DMS 273 (cell line): ENCODE measurements around the gene IVD.

ENCODE experiments used
- DNase-seq: peaks from one replicate; lab custom pipeline; 2025; ENCODE audit not compliant: unreplicated experiment; lab: John Stamatoyannopoulos, UW

IVD gene

DNA sequence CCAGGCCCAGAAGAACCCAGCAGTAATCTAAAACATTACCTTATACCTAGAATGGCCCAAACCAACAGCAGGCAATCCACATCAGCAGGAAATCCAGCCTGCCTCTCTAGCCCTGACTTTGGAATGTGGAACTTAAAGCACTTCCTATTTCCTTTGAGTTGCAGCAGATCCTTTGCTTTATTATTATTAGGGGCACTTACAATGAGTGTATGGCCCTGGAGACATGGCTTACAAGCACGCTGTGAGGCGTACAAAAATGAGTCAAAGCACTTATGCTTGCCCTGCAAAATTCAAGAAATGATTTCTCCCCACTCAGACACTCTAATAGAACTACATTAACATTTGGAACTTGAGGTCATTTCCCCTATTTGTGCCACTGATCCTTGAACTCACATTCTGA lies 32.6 kb upstream of the IVD start:
- no peak for DNase-seq

DNA sequence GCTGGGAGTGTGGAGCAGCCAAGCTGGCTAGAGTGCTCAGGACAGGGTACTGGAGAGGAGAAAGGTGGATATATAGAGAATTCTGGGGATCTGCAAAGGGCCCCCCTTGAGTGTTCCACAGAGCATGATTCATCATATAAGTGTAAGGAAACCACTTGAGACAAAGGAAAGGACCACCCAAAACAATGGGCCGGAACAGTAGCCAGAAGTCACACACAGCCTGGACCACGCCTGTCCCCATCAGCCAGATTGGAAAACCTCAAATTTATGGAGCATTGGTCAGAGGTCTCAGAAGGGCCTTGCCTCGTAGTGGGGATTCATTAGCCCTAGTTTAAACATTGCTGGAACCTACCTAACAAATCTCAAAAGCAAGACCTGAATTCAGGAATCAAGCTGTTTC lies 28.0 kb upstream of the IVD start:
- no peak for DNase-seq

DNA sequence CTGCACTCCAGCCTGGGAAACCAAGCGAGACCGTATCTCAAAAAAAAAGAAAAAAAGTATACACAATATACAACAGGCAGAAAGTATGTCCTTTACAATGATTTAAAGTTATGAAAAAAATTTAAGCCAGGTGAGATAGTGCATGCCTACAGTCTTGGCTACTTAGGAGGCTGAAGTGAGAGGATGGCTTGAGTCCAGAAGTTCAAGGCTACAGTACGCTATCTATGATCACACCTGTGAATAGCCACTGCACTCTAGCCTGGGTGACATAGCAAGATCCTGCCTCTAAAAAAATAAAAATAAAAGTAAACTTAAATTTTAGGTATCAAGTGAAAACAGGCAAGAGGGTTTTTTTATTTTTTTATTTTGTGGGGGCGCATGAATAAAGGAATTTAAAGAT lies 26.2 kb upstream of the IVD start:
- no peak for DNase-seq

DNA sequence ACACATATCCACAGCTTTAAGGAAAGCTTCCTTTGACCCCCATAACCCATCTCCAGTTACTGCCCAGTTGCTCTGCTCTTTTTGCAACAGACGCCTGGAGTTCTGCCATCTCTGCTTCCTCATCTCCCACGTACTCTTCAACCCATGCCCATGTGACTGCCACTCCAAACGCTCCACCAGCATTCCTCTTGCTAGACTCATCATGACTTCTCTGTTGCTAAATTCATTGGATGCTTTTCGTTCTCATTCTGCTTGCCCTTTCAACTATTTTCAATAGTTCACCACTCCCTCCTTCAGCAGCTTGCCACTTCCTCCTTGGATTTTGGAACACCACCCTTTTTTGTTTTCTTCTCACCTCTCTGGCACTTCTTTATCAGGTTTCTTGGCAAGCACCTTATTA lies 25.7 kb upstream of the IVD start:
- DNase-seq, result peak; percentile 83

DNA sequence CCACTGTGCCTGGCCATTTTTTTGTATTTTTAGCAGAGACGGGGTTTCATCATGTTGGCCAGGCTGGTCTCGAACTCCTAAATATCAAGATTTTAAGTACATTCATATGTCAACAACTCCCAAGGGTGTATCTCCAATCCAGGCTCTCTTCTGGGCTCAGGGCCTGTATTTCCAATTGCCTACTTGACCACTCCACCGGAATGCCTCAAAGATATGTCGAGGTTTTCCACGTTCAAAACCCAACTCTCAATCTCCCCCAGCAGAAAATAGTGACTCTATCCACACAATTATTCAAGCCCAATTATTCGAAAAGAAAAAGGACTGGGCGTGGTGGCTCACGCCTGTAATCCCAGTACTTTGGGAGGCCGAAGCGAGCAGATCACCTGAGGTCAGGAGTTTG lies 25.0 kb upstream of the IVD start:
- no peak for DNase-seq

DNA sequence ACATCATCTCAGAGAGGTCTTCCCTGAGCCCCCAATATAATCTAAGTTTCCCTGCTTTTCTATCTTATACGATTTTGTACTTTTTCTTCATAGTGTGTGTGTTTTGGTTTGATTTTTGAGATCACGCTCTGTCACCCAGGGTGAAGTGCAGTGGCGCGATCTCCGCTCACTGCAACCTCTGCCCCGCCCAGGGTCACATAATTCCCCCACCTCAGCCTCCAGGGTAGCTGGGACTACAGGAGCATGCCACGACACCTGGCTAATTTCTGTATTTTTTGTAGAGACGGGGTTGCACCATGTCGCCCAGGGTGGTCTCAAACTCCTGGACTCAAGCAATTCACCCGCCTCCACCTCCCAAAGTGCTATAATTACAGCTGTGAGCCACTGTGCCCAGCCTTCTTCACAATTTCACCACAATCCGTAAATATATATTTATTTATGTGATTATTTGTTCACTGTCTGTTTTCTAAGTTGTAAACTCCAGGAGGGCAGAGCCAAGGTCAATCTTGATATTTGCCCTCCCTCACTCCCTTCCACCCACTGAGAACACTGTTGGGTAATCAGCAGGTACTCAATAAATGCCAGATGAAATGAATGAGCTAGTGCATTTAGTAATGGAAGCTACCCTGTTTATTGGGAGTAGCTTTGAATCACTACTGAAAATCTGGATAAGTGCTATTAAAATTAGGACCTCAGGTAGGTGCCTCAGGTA lies 23.6 kb upstream of the IVD start:
- no peak for DNase-seq

DNA sequence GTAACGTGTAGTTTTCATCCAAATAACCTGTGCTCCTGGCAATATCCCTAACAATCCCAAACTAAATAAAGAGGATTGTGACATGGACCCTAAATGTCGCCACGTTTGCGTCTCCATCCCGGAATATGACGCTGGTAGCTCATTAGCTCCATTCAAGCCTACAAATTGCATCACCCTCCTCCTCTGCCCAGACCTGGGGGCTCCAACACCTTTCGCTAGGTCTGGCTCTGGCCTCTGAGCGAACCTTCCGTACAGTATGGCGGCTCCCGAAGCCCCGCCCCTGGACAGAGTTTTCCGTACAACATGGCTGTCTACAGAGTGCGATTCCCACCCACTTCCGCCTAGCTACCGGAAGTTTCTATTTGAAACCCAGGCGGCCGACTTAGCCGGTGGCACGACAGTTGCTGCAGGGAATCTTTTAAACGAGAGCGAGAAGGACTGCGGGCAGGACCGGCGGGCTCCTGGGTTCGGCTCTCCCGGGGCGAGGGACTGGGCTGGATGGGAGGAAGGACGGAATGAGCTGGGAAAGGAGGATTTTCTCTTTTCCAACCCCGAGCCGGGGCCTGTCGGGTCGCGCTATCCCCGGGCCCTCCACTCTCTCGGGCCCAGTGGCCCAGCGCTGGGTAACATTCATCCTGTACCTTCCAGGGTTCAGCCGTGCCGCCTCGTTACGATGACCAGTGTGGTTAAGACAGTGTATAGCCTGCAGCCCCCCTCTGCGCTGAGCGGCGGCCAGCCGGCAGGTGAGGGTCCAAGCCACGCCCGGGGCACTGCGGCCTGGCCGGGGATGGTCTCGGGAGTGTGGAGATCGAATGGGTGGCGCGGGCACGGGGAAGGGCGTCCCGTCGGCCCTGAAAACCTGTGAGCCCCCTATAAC lies 22.8 kb upstream of the IVD start, which contains the start of gene KNSTRN:
KNSTRN (plus strand) TSS at position 142 of the 877 bp plus-strand sequence; CDS start at position 257, 115 bp downstream.
- DNase-seq, result peak; percentile 96

DNA sequence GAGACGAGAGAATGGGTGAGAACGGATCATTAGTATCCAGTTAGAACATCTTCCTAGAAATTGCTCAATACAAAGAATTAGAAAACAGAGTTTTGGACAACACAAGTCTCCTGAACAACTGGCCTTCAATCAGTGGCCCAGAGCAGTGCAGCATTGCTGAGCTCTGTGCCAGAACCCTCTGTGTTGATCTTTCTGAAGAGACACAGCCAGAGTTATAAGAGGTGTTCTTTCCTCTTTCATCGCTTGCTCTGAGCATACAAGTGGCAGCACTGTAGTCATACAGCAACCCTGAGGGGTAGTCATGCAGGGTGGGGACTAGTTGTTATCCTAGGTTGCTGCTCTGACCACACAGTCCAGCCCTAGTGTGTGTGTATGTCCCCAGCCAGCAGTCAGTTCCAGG lies 19.1 kb upstream of the IVD start:
- DNase-seq, result no peak

DNA sequence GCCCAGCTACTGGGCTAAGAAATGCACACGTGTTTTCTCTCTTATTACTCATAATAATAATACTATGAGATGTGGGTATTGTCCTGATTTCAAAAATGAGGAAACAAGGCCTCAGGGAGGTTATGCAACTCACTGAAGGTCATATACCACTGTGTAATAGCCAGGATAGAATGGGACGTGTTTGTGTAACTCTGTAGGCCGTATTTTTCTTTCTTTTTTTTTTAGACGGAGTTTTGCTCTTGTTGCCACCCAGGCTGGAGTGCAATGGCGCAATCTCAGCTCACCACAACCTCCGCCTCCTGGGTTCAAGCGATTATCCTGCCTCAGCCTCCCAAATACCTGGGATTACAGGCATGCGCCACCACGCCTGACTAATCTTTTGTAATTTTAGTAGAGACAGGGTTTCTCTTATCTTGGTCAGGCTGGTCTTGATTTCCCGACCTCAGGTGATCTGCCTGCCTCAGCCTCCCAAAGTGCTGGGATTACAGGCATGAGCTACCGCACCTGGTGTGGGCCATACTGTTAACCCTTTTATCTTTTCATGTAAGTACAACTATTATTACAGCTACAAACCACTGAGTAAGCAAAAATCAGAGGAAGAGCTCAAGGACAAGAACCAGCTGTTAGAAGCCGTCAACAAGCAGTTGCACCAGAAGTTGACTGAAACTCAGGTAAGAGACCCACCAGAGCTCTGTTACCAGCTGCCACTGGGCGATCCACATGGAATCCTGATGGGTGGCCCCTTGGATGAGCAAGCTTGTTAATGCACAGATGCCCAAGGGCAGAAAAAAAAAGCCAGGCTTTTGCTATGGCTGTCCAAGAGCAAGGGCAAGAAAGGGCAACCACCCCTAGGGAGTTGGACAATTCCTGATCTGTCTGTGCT lies 16.4 kb upstream of the IVD start:
- no peak for DNase-seq

DNA sequence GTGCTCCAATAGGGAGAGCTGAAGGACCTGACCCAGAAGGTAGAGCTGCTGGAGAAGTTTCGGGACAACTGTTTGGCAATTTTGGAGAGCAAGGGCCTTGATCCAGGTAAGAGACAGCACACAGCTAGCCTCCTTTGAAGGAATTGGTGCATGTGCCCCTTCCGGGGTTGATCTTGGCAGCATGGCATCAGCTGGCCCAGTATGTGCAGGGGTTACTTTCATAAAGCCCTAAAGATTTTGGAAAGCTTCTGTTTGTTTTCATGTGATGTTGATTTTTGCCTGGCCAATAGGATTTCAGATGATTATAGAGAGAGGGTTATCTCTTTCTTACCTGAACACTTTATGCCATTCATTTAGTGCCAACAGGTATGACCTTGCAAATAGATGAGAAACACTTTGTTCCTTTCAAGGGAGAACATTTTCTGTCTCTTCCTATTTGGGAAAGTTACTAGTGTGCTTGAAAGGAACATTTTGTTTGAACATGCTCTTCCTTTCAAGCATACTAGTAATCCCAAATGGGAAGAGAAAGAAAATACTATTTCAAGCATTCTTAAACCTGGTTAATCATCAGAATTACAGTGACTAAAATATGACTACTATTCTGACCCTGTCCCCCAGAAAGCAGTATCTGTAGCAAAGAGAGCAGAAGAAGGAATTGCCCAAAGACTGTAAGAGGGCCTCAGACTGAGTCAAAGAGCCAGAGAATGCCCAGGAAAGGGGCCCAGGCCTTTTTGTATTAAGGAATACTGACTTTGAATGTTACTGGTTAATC lies 15.6 kb upstream of the IVD start:
- no peak for DNase-seq

DNA sequence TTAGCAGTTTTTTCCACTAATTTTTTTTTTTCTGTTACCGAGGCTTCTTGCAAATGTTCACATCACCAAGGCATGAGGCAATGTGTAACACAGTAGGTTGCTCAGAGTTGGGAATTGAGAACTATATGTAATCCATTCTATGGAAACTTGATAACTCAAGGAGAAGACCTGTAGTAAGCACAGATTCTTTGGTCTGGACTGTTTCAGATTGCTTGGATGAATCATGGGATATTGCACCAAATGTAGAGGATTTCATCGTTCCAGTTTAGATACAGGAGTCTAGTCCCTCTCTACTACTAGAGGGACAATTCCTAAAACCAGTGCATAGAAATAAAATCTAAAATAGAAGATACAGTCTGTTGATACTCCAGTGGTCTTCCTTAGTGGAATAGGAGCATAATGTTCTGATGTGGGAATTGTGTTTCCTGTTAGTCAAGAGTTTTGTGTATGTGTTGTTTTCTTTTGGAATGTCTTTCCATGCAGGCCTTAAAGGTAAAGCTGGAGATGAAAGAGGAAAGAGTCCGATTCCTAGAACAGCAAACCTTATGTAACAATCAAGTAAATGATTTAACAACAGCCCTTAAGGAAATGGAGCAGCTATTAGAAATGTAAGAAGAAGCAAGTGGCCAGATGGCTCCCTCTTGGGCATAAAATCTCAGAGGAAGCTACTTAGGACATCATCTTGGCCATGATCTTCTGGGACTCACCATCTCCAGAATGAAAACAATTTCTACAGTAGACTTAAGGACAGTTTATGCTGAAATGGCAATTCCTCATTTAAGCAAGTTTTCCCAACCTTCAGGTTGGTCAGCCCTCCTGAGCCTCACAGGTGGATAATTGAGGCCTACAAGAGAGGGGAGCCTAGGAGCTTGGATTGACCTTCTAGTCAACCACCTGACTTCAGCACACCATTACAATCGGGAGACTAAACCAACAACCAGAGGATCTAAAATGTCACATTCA lies 12.3 kb upstream of the IVD start:
- DNase-seq, result no peak

DNA sequence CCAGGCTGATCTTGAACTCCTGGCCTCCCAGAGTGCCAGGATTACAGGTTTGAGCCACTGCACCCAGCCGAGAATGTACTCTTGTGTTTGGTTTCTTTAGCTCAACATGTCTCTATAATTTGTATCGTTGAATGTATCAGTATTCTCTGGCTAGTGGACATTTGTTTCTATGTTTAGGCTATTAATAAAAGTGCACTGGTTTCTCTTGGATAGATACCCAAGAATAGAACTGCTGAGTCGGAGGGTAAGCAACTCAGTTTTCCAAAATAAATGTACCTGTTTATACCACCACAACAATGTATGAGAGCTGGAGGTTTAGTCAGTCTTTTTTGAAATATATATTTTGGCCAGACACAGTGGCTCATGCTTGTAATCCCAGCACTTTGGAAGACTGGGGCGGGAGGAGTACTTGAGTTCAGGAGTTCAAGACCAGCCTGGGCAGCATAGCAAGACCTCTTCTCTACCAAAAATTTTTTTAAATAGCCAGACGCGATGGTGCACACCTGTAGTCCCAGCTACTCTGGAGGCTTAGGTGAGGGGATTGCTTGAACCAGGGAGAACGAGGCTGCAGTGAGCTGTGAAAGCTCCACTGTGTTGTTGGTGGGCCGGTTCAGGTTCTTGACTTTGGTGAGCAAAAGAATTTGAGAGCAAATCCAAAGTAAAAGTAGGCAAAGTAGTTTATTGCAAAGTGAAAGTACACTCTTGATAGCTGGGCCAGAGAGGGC lies 7.7 kb upstream of the IVD start:
- DNase-seq, result no peak

DNA sequence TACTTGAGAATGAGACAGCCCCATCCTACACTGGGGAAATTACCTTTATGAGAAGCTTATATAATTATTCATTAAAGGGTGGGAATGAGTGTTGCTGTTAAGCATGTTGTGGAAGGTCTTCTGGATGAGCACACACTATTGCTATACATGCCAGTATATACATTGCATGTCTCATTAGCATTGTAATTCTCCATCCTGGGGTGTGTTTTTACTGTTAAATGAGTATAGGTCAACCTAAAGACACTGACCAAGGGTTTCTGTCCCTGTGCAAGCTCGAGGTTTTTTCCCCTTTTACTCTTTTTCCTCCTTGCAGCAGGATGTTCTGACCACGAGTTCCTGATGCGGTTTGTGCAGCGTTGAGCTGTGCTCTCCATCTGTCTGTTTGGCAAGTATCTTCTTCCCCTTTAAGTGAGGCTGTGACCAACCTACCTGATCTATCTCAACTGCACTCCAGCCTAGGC lies 7.2 kb upstream of the IVD start:
- DNase-seq, result peak; percentile 36

DNA sequence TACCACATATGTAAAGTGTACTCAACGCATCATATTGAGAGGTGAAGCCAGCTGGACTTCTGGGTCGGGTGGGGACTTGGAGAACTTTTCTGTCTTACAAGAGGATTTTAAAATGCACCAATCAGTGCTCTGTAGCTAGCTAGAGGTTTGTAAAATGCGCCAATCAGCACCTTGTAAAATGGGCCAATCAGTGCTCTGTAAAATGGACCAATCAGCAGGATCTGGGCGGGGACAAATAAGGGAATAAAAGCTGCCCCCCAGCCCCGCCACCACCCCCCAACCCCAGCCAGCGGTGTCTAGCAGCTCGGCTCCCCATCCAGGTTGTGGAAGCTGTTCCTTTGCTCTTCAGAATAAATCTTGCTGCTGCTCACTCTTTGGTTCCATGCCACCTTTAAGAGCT lies 6.2 kb upstream of the IVD start:
- no peak for DNase-seq

DNA sequence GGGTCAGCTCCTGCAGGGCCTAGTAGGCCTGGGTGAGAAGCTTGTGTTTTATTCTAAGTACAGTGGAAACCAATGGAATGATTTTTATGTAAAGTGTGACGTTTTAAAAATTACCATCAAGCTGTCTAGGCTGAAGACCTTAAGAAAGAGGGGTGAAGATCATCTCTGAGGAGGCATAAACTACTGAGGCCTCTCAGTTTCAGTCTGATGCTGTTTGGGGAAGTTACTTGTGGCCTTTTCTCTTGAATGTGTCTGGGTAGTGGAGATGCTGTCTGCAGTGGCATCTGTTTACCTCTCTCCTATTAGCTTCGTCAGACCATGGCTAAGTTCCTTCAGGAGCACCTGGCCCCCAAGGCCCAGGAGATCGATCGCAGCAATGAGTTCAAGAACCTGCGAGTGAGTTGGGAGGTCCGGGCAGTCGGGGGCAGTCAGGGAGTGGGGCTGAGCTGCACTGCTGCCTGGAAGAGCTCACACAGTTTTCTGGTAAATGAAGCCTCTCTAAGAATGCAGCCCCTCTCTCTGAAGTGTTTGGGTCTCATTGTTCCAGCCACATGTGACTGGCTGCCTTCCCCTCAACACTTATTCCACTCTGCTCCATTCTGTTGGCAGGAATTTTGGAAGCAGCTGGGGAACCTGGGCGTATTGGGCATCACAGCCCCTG lies 1.9 kb downstream of the IVD start:
- no peak for DNase-seq

DNA sequence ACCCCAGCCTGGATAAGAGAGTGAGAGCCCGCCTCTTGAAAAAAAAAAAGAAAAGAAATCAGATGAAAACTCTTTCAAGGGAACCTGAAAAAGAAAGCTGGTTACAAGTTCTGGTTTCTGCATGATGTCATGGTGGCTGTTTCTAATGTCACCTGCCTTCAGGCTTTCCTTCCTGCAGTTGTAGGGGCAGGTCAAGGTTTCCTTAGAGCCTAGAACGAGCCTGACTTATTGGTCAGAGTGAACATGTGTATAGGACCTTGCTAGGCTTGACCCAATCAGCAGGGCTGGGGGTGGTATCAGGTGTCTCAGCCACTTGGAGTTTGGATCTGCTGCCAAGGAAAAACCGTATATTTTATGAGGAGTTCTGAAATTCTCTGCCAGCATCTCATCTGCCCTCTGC lies 3.8 kb downstream of the IVD start:
- DNase-seq, result no peak

DNA sequence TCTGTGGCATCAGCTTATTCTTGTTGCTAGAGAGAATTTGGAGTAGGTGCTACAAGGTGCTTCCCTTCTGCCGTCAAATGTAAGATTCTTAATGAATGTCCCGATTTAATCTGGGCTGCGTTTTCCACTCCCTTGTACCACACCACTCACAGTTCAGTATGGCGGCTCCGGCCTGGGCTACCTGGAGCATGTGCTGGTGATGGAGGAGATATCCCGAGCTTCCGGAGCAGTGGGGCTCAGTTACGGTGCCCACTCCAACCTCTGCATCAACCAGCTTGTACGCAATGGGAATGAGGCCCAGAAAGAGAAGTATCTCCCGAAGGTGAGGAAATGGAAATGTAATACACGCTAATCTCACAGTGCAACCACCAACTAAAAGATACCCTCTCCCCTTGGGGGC lies 4.9 kb downstream of the IVD start:
- no peak for DNase-seq

DNA sequence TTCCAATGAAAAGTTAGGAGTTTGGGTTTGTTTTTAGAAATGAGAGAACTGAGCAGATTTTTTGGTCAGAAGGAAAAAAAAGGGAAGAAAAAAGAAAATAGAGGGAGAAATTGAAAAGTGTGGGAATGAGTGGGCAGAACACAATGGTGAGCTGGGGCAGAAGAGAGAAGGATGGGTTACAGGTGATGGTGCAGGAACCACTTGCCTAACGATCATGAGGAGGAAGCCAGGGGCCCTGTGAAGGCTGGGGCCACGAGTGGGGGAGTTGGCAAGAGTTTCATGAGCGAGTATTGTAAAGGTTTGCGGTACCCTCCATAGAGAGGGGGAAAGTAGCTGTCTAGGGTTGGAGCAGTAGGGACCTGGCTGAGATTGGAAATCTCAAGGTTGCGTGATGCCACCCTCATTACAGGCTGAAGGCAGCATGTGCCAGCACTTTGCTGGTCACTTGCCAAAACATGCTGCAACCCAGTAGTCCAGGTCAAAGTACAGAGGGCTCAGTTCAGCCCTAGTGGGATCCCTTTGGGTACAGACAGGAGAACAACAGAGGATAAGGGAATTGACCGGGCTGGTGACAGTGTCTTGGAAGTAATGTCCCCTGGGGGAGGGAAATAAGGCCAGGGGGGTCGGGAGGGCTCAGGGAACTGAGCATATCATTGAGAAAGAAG lies 6.6 kb downstream of the IVD start:
- DNase-seq, result no peak
